GF-D8 (cell line): ENCODE measurements around the gene FRAT1.
"Not testable (repeated sequence)": the region's sequence is repeated elsewhere in the genome, so short reads cannot be mapped to it uniquely, and the experiment has no call there.

Source experiments
- DNase-seq: peaks from one replicate; lab custom pipeline; 2025; lab: John Stamatoyannopoulos, UW

Gene FRAT1

DNA sequence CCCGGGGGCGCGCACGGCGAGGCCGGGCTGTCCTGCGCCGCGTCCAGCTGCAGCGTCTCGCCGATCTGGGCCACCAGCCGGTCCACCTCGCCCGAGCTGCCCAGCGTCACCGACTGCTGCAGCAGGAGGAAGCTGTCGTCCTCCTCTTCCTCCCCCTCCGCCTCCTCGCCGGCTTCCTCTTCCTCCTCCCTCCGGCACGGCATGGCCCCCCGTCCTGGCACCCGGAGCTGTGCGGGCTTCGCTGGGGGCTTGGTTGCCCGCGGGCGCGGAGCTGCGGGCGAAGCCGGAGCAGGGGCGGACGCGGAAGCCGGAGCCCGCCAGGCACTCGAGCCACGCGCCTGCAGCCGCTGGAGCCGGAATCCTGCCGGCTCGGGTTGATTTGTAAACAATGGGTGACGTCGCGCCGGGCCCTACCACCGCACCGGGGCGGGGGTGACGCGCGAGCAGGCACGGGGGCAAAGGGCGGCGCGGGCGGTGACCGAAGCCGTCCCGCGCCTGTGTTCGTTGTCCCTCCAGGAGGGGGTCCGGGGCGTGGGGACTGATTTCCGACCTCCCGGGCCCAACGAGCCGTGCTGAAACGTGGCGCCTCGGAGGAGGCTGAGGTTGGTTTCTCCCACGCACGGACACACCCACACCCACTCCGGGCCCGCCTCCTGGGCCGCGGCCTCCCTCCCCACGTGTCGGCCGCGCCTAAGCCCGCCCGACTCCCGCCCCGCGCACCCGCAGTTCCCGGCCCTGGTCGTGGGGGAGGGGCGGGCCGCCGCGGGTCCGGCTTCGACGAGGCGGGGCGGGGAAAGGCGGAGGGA, 15.5 kb downstream of the FRAT1 start, which contains the start of gene FRAT2:
Gene FRAT2, minus strand, starts transcription at position 360 of the 806 bp plus-strand sequence. Its CDS starts 157 bp downstream, at position 203.
- peak; percentile 60 for DNase-seq

GRCh38 chr10:97335188-97335619, 16.1 kb downstream of the FRAT1 start:
- no peak for DNase-seq

DNA sequence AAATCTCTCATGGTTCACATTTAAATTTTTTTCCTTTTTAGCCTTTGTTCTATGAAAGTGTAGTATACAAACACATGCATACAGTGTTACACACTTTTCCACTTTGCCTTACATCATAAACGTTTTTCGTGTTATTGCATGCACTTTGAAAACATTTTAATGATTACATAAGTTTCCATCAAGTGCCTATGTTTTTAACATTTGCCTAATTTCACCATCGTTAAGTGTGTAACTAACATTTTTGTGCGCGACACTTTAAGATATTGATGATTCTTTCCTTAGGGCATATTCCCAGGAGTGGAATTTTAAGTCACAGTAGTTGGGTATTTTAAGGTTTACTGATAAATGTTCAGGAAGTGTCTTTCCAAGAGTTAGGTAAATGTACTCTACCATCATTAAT, 16.9 kb downstream of the FRAT1 start:
- DNase-seq: no peak

GRCh38 chr10:97336446-97336845, 17.4 kb downstream of the FRAT1 start:
- no peak for DNase-seq

GRCh38 chr10:97336942-97337831, 18.1 kb downstream of the FRAT1 start:
- DNase-seq: no peak

DNA sequence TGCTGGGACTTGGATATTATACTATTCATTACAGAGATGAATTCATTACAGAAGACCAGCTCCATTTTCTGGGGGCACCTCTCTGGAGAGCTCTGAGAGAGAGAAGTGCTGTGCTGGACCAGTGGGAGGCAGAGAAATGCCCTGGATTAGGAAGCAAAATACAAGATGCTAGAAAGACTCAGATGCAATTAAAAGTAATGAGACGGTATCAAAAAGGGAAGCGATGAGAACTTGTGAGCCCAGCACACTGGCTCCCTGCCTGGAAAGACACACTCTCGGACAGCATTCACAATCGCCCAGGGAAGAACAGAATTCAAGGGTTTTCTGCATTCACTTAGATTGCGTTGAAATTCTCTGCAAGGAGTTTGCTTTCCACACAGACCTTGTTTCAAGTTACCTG, 19.0 kb downstream of the FRAT1 start:
- DNase-seq: no peak

- no peak for DNase-seq
These were observed 22.3 kb downstream of the FRAT1 start for GRCh38 chr10:97341416-97341815.

DNA sequence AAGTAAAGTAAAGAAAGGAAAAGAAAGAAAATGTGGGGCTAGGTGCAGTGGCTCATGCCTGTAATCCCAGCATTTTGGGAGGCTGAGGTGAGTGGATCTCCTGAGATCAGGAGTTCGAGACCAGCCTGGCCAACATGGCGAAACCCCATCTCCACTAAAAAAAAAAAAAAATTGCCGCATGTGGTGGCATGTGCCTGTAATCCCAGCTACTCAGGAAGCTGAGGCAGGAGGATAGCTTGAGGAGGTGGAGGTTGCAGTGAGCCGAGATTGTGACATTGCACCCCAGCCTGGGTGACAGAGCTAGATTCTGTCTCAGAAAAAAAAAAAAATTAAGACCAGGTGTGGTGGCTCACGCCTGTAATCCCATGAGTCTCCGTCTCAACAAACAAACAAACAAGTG, 24.6 kb downstream of the FRAT1 start:
- not testable (repeated sequence) for DNase-seq

- DNase-seq: no peak
These were observed 28.2 kb downstream of the FRAT1 start for GRCh38 chr10:97347317-97347716.

GRCh38 chr10:97349752-97350513, 30.9 kb downstream of the FRAT1 start:
- no peak for DNase-seq

DNA sequence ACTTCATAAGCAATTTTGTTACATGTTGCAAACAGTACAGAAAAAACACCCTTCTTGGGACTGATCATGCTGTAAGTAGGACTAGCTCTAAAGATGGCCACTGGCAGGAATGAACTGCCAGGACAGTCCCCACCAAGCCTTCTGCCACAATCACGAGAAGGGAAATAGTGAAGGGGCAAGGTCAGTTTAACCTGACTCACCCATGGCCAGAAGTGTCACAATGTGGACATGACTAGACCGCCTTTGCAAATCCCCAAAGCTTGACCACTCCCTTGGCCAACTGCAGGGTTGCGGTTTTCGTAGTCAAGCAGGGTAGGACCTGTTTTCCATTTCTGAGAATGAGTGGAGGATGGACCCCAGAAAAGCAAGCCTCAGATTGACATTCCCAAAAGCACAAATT, 34.9 kb downstream of the FRAT1 start:
- DNase-seq: no peak

DNA sequence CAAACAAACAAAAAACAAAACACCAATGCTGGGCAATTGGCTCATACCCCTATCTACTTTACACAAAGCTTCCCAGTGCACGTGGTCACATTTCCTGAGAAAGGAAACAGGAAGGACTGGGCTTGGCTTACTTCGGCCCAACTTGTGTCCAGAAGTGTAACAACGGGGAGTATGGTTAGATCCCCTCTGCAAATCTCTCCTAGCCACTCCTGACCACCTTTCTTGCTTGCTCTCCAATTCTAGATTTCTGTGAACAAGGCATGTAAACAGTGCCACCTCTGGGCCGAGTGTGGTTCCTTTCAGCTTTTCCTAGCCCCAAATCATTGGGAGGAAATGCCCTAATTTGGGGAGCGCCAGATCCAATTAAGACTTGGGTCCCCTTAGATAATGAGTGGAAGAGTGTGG, 36.5 kb downstream of the FRAT1 start:
- no peak for DNase-seq

- DNase-seq: peak; percentile 34
These were observed 37.3 kb downstream of the FRAT1 start for GRCh38 chr10:97356318-97356914.

GRCh38 chr10:97356918-97357317, 37.8 kb downstream of the FRAT1 start:
- no peak for DNase-seq

GRCh38 chr10:97358349-97358748, 39.3 kb downstream of the FRAT1 start:
- DNase-seq: no peak

GRCh38 chr10:97358781-97359180, 39.7 kb downstream of the FRAT1 start:
- DNase-seq: no peak

DNA sequence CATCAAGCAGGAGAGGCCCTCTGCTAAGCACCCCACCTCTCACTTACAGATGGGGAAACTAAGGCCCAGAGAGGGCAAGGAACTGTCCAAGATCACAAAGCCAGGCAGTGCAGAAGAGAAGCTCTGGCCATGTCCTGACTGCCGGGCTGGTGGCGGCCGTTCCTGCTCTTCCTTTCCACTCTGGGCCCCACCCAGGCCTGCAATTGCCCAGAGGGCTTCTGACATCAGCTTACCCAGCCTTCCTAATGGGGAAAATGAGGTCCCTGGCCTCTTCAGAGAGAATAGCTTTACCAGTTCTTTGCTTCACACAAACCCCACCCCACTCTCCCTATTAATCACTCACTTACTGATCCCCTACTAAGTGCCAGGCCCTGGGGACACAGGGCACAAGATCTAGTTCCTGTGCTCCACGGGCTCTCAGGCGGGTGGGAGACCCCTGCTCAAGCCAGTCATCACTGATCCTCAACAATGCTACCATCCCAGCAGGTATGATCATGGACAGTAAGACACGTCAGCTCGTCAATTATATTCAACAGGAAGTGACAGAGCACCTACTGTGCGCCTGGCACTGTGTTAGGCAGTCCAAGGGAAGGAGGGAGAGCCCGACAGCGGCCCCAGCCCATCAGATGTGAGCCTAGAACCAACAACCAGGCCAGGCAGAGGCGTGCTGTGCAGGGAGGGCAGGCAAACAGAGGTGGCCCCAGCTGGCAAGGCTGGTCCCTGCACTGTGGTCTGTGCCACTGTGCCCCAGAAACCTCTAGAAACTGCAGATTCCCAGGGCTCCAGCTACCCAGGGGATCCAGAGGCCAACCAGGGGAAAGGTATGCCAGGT, 41.9 kb downstream of the FRAT1 start:
- DNase-seq: no peak

GRCh38 chr10:97361537-97361901, 42.4 kb downstream of the FRAT1 start:
- DNase-seq: no peak

- no peak for DNase-seq
These were observed 43.4 kb downstream of the FRAT1 start for GRCh38 chr10:97362310-97363033.

DNA sequence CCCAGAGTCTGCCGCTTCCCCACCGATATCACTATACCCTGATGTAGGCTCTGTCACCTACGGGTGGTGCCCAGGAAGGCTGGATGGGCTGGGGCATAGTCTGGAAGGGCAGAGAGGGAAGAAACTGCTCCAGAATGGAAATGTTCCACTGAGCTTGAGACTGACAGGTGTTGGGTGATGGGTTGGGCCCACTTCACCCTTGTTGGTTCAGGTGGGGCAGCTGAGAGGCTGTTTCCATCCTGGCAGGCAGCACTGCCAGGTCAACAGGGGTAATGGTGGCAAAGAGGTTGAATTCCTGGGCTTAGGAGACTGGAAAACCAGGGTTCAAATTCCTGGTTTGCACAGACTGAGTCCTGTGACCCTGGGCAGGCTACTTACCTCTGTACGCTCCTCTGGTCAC, 44.0 kb downstream of the FRAT1 start:
- DNase-seq: no peak
